ENCODE data around the gene RPRM.

Gene RPRM

DNA sequence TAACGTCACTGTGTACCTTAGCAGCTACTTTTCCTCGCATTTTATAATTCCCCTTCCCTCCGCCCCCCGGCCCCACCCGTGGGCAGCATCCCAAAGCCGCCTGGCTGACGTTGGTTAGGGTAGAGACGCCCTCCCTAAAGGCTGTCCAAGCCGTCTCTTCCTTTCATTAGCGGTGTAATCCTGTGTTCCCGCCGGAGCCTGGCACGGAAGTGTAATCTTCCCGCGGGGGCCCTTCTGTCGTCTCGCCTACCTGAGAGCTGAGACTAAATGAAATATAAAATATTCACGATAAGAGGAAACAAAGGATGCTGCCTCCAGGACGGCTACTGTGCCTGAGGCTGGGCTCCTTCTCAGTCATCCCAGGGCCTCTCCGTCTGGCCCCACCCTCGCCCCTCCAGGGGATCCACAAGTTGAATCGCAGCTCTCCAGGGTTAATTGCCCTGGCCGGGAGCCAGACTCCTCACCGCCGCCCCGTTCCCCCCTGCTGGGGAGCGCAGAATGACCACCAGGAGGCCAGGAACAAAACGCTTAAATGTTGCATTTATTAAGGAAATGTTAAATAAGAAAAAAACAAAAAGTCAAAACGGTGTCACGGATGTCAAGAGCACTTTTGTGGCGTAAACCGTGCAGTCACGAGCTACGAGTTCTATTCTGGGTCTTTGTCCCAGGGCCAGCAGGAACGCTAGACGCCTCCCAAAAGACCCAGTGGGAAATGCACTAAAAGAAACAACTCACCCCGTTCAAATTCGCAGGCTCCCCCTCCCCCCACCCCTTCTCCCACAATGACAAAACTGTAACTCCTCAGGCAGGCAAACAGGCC, 1.5 kb downstream of the RPRM start:
- no peak overlapping the region for H3K9ac ChIP-seq (ENCODE audit: low read length)
- H3K4me1 ChIP-seq (ENCODE audit: low read length), result no peaks in the 10 kb centered on the region
- H3K4me3 ChIP-seq (ENCODE audit: low read length), result no peak overlapping the region
- no peak overlapping the region for H3K27ac ChIP-seq (ENCODE audit: low read length)
- no peaks in the 10 kb centered on the region for H3K27me3 ChIP-seq (replicated peaks; ENCODE audit: insufficient read depth, low read length)
- no peaks in the 10 kb centered on the region for H3K9me2 ChIP-seq (replicated peaks; ENCODE audit: insufficient read depth, low read length)
- H3K4me2 ChIP-seq (ENCODE audit: low read depth, low read length), result no peak overlapping the region
- DNase-seq, result no peak
- no peaks in the 10 kb centered on the region for H3K9me3 ChIP-seq (replicated peaks; ENCODE audit: insufficient read depth, low read length)
- no peaks in the 10 kb centered on the region for H3K79me2 ChIP-seq (ENCODE audit: low read length)
- TF ChIP-seq EZH2phosphoT487 (IDR thresholded peaks at IDR 0.05; ENCODE audit: low read length), result no peak
- TF ChIP-seq, protein P1, sequence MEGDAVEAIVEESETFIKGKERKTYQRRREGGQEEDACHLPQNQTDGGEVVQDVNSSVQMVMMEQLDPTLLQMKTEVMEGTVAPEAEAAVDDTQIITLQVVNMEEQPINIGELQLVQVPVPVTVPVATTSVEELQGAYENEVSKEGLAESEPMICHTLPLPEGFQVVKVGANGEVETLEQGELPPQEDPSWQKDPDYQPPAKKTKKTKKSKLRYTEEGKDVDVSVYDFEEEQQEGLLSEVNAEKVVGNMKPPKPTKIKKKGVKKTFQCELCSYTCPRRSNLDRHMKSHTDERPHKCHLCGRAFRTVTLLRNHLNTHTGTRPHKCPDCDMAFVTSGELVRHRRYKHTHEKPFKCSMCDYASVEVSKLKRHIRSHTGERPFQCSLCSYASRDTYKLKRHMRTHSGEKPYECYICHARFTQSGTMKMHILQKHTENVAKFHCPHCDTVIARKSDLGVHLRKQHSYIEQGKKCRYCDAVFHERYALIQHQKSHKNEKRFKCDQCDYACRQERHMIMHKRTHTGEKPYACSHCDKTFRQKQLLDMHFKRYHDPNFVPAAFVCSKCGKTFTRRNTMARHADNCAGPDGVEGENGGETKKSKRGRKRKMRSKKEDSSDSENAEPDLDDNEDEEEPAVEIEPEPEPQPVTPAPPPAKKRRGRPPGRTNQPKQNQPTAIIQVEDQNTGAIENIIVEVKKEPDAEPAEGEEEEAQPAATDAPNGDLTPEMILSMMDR (IDR thresholded peaks at IDR 0.05; ENCODE audit: low read length), result no peak
- TF ChIP-seq EZH2 (optimal IDR thresholded peaks at IDR 0.05; ENCODE audit: low read depth, low read length), result no peak
- H3K36me3 ChIP-seq (replicated peaks; ENCODE audit: insufficient read depth, low read length), result no peaks in the 10 kb centered on the region
- no peaks in the 10 kb centered on the region; the same call in 1 of the 2 replicates for H3F3A ChIP-seq (ENCODE audit: insufficient read depth, low read length)
- H2AFZ ChIP-seq (ENCODE audit: low read length), result no peak overlapping the region
- H4K20me1 ChIP-seq (ENCODE audit: insufficient read depth, low read length), result no peaks in the 10 kb centered on the region

GRCh38 chr2:153476491-153476815, 2.1 kb downstream of the RPRM start:
- H4K20me1 ChIP-seq (ENCODE audit: insufficient read depth, low read length), result no peaks in the 10 kb centered on the region
- no peaks in the 10 kb centered on the region; the same call in 1 of the 2 replicates for H3F3A ChIP-seq (ENCODE audit: insufficient read depth, low read length)
- H3K9me3 ChIP-seq (replicated peaks; ENCODE audit: insufficient read depth, low read length), result no peaks in the 10 kb centered on the region
- no peaks in the 10 kb centered on the region for H3K36me3 ChIP-seq (replicated peaks; ENCODE audit: insufficient read depth, low read length)
- no peaks in the 10 kb centered on the region for H3K27me3 ChIP-seq (replicated peaks; ENCODE audit: insufficient read depth, low read length)
- H3K4me1 ChIP-seq (ENCODE audit: low read length), result no peaks in the 10 kb centered on the region
- DNase-seq, result no peak
- H3K9me2 ChIP-seq (replicated peaks; ENCODE audit: insufficient read depth, low read length), result no peaks in the 10 kb centered on the region
- no peak overlapping the region for H2AFZ ChIP-seq (ENCODE audit: low read length)
- H3K4me3 ChIP-seq (ENCODE audit: low read length), result no peak overlapping the region
- H3K27ac ChIP-seq (ENCODE audit: low read length), result no peak overlapping the region
- H3K9ac ChIP-seq (ENCODE audit: low read length), result no peak overlapping the region
- no peaks in the 10 kb centered on the region for H3K79me2 ChIP-seq (ENCODE audit: low read length)
- no peak overlapping the region for H3K4me2 ChIP-seq (ENCODE audit: low read depth, low read length)
- TF ChIP-seq, protein P1 (IDR thresholded peaks at IDR 0.05; ENCODE audit: low read length), result no peak
- no peak for TF ChIP-seq EZH2phosphoT487 (IDR thresholded peaks at IDR 0.05; ENCODE audit: low read length)
- no peak for TF ChIP-seq EZH2 (optimal IDR thresholded peaks at IDR 0.05; ENCODE audit: low read depth, low read length)

GRCh38 chr2:153474876-153475435, 3.6 kb downstream of the RPRM start:
- TF ChIP-seq EZH2 (optimal IDR thresholded peaks at IDR 0.05; ENCODE audit: low read depth, low read length), result no peak
- TF ChIP-seq EZH2phosphoT487 (IDR thresholded peaks at IDR 0.05; ENCODE audit: low read length), result no peak
- TF ChIP-seq, protein P1 (IDR thresholded peaks at IDR 0.05; ENCODE audit: low read length), result no peak
- Histone ChIP-seq H3K4me2 (ENCODE audit: low read depth, low read length) (no peak overlapping the region), H4K20me1 (ENCODE audit: insufficient read depth, low read length) (no peaks in the 10 kb centered on the region), H3K9ac (ENCODE audit: low read length) (no peak overlapping the region), H3K4me3 (ENCODE audit: low read length) (no peak overlapping the region), H3K4me1 (ENCODE audit: low read length) (no peaks in the 10 kb centered on the region), H3K27ac (ENCODE audit: low read length) (no peak overlapping the region), H3F3A (ENCODE audit: insufficient read depth, low read length) (no peaks in the 10 kb centered on the region; the same call in 1 of the 2 replicates), H3K9me3 (replicated peaks; ENCODE audit: insufficient read depth, low read length) (no peaks in the 10 kb centered on the region), H2AFZ (ENCODE audit: low read length) (no peak overlapping the region), H3K27me3 (replicated peaks; ENCODE audit: insufficient read depth, low read length) (no peaks in the 10 kb centered on the region), H3K79me2 (ENCODE audit: low read length) (no peaks in the 10 kb centered on the region), H3K9me2 (replicated peaks; ENCODE audit: insufficient read depth, low read length) (no peaks in the 10 kb centered on the region), H3K36me3 (replicated peaks; ENCODE audit: insufficient read depth, low read length) (no peaks in the 10 kb centered on the region)
- no peak for DNase-seq
